Fibroblast of skin of left quadriceps (primary cell): Measurements from ENCODE around the gene EID3.

Source experiments
- DNase-seq, 2 experiments: peaks; one replicate each; pipeline ENCODE4 v3.0.0-alpha.2; 2013; ENCODE audit warnings: low read depth in 2 of 2

The EID3 gene

DNA sequence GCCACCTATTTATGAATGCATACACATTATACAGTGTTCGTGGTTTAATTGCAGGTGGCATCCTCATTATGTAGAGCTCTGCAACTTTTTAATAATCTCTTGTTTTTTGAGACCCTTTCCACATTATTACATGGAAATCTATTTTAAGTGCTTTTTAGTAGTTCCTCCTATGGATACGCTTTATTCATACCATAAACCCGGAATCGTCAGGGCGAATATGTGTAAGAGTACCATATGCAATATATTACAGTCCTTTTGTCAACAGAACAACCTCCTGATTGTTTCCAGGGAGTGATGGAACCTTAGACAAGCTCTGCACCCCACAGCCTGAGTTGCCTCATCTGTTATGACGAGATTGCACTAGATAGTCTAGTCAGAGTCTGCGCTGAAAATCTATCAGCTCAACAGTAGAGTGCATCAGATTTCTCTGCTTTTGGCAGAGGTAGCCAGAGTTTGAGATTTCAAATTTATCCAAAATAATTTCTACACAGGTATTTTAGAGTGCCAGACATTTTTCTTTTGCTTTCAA is 33.6 kb downstream of the EID3 start:
- no peak for DNase-seq

DNA sequence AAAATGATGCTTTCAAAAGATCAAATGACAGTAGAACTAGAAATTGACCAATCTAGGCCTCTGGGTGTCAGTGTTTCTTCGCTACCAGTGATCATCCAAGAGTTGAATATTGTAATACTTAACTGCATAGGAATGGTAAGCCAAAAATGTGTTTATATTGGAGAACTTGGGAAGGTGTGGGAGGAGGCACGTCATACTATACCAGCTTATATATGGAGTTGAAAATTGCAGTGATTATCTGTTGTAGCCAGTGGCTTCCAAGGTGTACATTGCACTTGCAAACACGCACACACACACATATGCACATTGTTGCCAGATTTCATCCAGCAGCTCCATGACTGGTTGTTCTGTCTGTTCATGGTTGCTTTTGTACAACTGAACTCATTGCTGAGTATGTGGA is 36.1 kb downstream of the EID3 start:
- no peak for DNase-seq

DNA sequence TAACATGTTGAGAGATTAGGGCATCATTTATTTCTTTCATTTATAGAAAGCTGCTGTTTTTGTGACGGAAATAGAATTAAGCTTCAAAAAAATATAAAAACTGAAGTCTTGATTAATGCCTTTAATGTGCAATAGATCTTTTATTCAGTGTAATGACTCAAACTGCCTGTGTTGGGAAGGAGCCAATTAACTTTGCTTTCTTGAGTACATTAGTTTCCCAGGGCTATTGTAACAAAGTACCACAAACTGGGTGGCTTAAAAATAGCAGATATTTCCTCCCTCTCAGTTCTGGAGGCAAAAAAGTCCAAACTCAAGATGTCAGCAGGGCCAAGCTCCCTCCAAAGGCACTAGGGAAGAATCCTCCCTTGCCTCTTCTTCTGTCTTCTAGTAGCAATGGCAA is 36.6 kb downstream of the EID3 start:
- no peak for DNase-seq

DNA sequence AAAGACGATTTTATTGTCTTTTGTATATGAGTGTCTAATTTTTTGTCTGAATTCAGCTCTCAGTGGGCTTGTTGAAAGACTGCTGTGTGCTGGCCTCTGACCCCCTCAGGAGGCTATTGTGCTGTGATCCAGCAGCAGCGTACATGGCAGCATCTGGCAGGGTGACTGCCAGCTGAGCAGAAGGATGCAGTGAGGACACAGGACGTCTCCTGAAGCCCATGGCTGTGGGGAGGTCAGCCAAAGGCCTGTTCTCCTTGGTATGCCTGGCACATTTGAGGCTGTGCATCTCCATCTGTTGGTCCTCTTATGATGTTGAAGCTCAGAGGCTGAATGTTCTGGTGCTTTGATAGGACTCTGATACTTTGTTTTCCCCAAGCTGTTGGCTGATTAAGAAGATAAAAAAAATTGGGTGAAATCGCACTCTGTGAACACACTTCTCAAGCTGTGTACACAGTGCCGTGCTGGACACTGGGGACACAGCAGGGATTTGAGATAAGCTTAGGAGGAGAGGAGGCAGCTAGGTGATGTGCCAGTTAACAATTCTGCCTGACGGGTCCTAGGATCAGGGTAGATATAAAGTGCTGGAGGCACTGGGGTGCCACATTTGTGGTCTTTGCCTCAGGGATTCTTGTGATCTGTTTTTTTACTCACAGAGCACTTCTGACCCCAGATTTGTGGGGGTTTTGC is 37.5 kb downstream of the EID3 start:
- DNase-seq = no peak

DNA sequence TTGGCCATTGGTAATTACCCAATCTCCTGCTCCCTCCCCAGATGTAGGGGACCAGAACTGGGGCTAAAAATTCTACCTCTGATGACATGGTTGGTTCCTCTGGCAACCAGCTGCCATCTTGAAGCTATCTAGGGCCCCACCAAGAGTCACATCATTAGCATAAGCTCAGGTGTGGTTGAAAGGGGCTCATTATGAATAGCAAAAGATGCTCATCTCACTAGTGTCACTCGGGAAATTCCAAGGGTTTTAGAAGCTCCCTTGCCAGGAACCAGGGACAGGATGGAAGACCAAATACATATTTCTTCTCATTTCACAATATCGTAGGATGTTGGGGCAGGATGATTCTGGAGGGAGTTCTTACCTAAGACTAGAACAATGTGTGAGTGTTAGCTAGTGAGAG is 38.6 kb downstream of the EID3 start:
- no peak for DNase-seq

DNA sequence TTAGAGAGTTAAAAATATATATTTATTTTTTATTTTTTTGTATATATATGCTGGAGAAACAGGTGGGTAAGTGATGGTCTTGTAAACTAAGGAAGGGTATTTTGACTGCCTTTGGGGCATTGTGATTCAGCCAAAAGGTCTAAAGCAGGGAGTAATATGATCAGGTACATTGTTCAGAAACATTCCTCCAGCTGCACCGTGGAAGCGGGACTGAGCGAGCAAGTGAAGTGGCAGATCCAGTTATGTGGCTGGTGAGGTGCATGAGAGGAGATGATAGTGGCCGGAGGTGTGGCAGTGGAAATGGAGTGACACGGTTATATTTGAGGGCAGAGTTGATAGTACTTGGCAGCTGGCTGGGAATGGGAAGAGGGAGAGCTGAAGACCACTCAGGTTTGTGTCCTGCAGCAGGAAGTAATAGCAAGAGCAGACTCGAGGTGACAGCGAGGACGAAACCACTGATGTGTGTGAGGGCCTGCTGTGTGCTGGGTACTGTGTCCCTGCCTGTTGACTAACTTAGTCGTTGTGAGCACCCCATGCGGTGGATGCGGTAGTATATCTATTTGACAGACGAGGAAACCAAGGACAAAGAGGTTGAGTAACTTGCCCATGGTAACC is 39.2 kb downstream of the EID3 start:
- no peak for DNase-seq

DNA sequence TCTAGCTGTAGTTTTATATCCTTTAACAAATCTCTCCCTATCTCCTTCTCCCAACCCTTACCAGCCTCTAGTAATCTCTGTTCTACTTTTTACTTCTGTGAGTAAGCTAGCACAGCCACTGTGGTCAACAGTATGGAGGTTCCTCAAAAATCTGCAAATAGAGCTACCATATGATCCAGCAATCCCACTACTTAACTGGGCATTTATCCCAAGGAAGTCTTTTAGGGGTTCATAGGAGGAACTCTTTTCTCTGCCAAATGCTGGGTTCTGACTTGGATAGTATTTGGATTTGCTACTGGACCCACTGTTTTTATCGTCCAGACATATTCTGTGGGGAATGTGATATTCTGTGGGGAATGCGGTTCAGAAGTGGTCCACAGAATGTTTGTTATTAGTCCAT is 41.1 kb downstream of the EID3 start:
- DNase-seq = no peak

DNA sequence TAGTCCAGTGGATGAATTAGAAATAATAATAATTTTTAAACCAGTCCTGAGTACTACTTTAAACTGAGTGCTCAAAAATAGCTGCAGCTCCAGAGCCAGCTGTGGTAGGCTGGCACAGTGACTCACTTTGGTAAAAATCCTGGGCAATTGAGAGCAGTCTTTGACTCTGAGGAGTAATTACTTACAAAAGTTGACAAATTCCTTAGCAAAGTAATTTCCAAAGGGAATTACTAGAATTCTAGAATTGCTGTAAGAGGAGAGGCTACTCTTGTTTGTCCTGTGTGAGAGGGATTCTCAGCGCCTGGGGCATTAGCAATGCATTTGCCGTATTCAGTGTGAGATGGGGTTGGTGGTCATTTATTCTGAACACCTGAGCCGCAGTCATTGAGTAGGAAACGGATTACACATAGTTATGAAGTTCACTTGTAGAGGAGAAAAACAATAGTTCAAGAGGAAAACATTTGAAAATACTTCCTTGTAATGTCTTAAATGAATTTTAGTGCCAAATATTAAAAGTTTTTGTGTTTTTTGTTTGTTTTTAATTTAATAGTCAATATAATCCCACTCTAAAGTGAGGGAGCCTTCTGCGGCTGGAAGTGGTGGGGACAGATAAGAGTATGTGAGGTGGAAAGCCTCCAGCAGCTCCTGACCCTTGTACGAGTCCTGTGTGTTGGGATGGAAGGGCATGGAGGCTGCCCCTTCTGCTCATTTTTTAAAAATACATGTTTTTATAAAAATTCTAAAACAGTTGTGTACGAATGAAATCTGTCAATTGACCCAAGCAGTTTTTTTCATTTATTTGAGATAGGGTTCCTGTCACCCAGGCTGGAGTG is 41.9 kb downstream of the EID3 start:
- no peak for DNase-seq

DNA sequence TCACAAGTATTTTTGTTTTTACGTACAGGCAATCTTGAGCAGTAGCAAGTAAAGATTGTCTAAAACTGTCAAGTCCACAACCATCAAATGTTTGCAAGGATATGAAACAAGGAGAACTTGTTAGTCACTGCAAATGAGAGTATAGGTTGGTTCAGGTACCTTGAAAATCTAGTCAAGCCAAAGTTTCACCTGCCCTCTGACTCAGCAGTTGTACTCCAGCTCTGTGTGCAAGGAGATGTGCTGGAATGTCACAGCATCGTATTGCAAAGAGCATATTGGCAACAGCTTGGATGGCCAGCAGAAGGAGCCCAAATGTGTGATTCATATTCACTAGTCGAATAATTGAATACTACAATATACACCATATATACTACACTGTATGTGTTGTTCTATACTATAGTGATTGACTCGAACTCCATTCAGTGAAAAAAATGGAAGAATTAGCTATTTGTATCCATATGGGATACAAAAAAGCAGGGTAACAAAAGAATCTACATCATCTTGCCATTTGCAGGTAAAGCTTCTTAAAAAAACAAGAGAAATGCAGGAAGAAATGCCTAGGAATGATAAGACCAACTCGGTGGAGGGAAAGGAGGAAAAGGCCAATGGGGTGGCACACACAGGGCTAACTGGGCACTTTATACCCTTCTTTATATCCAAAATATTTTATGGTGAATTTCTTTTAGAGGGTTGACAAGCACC is 44.0 kb downstream of the EID3 start:
- DNase-seq = no peak

DNA sequence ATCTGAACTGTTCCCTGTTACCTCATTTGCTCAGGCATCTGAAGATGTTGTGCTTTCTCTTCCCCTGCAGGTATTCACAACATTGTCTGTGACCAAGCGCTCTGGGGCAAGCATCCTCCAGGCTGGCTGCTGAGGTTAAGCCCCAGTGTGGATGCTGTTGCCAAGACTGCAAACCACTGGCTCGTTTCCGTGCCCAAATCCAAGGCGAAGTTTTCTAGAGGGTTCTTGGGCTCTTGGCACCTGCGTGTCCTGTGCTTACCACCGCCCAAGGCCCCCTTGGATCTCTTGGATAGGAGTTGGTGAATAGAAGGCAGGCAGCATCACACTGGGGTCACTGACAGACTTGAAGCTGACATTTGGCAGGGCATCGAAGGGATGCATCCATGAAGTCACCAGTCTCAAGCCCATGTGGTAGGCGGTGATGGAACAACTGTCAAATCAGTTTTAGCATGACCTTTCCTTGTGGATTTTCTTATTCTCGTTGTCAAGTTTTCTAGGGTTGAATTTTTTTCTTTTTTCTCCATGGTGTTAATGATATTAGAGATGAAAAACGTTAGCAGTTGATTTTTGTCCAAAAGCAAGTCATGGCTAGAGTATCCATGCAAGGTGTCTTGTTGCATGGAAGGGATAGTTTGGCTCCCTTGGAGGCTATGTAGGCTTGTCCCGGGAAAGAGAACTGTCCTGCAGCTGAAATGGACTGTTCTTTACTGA is 44.9 kb downstream of the EID3 start:
- DNase-seq = no peak

DNA sequence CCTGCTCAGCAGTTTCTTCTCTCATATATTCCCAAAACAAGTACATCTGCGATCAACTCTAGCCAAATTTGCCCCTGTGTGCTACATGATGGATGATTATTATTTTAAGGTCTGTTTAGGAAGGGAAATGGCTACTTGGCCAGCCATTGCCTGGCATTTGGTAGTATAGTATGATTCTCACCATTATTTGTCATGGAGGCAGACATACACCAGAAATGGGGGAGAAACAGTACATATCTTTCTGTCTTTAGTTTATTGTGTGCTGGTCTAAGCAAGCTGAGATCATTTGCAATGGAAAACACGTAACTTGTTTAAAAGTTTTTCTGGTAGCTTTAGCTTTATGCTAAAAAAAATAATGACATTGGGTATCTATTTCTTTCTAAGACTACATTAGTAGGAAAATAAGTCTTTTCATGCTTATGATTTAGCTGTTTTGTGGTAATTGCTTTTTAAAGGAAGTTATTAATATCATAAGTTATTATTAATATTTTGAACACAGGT is 45.5 kb downstream of the EID3 start:
- DNase-seq = no peak

DNA sequence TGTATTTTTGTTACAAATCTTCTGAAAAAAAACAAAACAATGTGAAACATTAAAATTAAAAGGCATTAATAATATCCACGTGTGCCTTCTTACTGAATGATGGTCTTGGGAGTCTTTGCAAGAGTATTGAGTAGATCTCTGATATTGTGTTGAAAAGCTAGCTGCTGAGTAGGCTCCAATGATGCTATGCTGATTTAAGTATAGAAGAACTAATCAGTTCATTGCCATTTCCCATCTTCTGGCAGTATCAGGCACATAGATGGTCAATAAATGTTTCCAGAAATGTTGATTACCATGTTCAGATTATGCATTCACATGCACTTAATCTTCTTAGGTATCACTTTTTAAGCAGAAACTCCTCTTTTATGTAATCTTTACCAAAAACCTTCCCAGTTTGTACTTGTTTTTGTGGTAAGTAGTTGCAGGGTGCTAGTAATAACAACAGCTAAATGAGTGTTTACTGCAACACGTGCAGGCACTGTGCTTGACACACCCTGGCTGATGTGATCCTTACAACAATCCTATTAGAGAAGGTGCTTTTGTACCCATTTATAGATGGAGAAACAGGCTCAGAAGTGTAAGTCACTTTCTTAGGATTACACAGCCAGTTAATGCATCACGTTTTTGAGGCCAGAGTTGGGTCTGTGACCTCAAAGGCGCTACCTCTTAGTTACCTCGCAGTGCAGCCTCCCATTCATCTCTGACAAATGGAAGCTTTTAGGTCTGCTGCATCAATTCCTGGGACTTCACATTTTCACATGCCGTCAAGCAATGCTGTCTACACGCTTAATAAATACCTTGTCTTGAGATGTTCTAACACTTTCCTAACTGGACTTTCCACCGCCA is 46.9 kb downstream of the EID3 start:
- DNase-seq = no peak

DNA sequence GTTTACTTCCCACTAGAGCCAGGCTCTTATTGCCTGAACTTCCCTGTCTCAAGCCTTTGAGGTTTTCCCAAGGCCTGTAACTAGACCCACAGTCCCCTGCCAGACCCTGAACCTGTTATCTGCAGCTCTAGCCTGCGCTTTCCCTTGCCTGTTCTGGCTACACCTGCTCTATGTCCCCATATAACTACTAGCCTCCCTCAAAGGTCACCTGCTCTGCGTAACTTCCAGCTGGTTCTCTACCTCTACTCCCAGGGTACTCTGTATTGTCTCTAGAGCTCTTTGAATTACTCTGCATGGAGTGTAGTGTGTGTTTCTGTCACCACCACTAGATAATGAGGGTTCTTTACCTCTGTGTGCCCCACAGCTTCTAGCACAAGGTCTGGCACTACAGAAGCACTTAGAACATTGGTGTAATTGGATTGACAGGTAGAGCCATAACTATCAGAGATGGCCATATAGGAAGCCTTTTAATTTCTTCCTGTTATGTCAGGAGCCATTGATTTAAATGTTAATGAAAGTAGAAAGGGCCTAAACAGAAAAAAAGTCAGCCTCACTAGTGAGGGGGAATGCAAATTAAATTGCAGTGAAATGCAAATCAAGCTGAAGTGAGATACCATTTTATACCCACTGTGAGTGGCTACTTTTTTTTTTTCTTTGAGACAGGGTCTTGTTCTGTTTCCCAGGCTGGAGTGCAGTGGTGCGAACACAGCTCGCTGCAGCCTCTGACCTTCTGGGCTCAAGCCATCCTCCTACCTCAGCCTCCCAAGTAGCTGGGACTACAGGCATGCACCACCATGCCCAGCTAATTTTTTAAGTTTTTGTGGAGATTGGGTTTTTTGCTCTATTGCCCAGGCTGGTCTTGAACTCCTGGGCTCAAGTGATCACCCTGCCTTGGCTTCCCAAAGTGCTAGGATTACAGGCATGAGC is 47.8 kb downstream of the EID3 start:
- no peak for DNase-seq

DNA sequence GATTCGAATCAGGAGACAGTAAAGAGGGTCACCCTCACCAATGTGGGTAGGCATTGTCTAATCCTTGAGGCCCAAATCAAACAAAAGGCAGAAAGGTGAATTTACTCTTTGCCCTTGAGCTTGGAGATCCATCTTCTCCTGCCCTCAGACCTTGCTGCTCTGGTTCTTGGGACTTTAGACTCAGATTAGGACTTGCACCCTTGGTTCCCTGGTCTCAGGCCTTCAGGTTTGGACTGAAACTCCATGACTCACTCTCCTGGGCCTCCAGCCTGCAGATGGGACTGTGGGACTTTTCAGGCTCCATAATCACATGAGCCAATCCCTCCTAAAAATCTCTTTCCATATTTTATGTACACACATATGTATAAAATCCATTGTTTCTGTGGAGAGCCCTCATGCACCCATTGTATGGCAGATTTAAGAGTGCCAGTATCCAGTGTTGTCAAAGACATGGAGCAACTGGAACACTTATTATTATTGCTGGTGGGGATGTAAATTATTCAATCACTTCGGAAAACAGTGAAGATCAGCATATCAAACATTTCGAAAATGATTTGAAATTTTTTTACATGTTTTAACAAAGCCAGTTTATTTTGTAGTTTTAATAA is 48.7 kb downstream of the EID3 start:
- no peak for DNase-seq

DNA sequence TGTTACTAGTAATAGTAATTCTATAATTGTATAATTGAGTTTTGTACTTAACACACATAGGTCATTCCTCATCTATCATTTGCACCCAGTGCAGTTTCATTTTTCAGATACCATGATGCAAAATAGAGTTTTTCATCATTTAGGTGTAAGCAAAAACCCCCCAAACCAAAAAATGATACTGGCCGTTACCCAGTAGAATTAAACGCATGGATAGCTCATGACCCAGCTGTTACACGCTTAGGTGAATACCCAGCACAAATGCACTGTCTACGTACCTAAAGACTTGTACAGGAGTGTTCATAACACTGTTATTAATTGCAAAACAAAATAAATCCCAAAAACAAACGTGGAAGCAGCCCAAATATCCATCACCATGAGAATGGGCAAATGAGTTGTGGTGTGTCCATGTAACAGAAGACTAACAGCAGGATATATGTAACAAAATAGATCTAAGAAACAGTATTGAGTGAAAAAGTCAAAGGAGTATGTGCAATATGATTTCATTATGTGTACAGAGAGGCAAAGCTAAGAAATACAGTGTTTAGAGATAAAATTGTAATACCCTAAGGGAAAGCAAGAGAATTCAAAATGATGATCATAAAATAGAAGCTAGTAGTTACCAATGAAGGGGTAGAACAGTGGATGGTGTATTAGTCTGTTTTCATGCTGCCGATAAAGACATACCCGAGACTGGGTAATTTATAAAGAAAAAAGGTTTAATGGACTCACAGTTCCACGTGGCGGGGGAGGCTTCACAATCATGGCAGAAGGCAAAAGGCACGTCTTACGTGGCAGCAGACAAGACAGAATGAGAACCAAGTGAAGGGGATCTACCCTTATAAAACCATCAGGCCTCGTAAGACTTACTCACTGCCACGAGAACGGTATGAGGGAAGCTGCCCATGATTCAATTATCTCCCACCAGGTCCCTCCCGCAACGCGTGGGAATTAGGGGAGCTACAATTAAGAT is 49.8 kb downstream of the EID3 start:
- DNase-seq = no peak

DNA sequence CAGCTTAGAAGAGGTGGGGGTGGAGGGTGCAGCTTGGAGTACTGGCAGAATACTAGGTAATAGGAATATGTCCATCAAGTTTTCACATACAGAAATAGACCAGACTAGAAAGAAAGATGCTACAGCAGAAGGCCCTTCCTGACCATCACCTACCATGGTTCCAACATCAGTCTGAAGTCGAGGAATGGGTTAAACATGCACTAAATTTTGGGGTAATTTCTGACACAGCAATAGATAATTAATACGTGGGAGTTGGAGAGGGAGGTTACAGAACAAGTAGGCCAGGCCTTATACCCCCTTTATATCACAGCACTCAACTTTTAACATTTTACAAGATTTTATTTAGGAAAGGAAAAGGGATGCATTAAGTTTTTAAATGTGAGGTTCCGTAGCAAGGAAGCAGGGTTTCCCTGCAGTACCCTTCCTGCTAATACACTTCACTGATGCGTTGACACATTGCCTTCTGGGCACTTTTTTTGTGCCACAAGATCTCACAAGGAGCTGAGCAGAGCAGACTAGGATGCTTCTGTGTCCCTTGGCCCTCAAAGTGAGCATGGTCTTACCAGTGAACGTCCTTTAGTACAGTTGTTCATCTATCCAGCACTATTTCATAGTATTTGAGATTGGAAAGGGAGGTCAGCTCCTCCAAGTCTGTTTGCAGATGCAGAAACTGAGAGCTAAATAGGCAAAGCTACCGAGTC is 50.8 kb downstream of the EID3 start:
- DNase-seq = no peak
